Measurements from ENCODE around the gene CAMK2A.

The CAMK2A gene

DNA sequence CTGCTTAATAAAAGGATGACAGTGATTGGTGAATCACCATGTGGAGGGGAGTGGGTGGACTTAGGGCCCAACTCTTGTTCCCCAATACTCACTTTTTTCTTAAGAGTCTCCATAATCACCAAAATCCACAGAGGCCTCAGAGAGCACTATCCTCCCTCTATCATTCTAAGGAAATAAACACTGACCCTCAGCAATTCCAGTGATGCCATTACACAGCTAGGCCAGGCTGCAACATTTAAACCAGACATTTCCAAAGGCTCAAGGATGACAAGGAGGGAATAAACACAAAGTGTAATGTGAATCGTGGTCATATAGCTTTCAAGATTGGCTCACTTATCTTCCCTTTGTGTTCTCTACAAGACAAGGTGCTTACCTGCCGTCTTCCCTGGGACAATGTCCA lies 15.5 kb upstream of the CAMK2A start:
- ChIA-PET POLR2A (no interaction called here), CTCF (interaction anchor here (0.9 kb wide), 1 partner anchor 46 kb away, joined by 3 read pairs; no protein-coding TSS in a partner anchor)
- no peak for TF ChIP-seq PBX3 (CRISPR knock-in tag; IDR thresholded peaks at IDR 0.05)
- no peak for TF ChIP-seq FEZF1 (tag by site-specific recombination; IDR thresholded peaks at IDR 0.05)
- TF ChIP-seq ZNF133 (tag by site-specific recombination; IDR thresholded peaks at IDR 0.05) = no peak
- no peak for TF ChIP-seq MEIS1 (CRISPR knock-in tag; IDR thresholded peaks at IDR 0.05; ENCODE audit: borderline replicate concordance)
- TF ChIP-seq, protein P1, sequence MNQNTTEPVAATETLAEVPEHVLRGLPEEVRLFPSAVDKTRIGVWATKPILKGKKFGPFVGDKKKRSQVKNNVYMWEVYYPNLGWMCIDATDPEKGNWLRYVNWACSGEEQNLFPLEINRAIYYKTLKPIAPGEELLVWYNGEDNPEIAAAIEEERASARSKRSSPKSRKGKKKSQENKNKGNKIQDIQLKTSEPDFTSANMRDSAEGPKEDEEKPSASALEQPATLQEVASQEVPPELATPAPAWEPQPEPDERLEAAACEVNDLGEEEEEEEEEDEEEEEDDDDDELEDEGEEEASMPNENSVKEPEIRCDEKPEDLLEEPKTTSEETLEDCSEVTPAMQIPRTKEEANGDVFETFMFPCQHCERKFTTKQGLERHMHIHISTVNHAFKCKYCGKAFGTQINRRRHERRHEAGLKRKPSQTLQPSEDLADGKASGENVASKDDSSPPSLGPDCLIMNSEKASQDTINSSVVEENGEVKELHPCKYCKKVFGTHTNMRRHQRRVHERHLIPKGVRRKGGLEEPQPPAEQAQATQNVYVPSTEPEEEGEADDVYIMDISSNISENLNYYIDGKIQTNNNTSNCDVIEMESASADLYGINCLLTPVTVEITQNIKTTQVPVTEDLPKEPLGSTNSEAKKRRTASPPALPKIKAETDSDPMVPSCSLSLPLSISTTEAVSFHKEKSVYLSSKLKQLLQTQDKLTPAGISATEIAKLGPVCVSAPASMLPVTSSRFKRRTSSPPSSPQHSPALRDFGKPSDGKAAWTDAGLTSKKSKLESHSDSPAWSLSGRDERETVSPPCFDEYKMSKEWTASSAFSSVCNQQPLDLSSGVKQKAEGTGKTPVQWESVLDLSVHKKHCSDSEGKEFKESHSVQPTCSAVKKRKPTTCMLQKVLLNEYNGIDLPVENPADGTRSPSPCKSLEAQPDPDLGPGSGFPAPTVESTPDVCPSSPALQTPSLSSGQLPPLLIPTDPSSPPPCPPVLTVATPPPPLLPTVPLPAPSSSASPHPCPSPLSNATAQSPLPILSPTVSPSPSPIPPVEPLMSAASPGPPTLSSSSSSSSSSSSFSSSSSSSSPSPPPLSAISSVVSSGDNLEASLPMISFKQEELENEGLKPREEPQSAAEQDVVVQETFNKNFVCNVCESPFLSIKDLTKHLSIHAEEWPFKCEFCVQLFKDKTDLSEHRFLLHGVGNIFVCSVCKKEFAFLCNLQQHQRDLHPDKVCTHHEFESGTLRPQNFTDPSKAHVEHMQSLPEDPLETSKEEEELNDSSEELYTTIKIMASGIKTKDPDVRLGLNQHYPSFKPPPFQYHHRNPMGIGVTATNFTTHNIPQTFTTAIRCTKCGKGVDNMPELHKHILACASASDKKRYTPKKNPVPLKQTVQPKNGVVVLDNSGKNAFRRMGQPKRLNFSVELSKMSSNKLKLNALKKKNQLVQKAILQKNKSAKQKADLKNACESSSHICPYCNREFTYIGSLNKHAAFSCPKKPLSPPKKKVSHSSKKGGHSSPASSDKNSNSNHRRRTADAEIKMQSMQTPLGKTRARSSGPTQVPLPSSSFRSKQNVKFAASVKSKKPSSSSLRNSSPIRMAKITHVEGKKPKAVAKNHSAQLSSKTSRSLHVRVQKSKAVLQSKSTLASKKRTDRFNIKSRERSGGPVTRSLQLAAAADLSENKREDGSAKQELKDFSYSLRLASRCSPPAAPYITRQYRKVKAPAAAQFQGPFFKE (tag by site-specific recombination; IDR thresholded peaks at IDR 0.05; ENCODE audit: borderline replicate concordance) = no peak
- TF ChIP-seq ZNF558 (tag by site-specific recombination; IDR thresholded peaks at IDR 0.05) = no peak
- TF ChIP-seq ZNF302 (tag by site-specific recombination; IDR thresholded peaks at IDR 0.05; ENCODE audit: low read depth) = no peak
- no peak for TF ChIP-seq ZNF292 (tag by site-specific recombination; IDR thresholded peaks at IDR 0.05; ENCODE audit: borderline replicate concordance, low read depth)
- no peak for TF ChIP-seq ZNF777 (tag by site-specific recombination; IDR thresholded peaks at IDR 0.05; ENCODE audit: borderline replicate concordance)
- no peak for TF ChIP-seq HOXA7 (CRISPR knock-in tag; IDR thresholded peaks at IDR 0.05; ENCODE audit: borderline replicate concordance)
- no peak for TF ChIP-seq ZBTB21 (tag by site-specific recombination; IDR thresholded peaks at IDR 0.05)
- TF ChIP-seq ZNF248 (tag by site-specific recombination; IDR thresholded peaks at IDR 0.05) = no peak
- no peak for TF ChIP-seq ZNF2 (tag by site-specific recombination; IDR thresholded peaks at IDR 0.05)
- TF ChIP-seq ZNF677 (tag by site-specific recombination; IDR thresholded peaks at IDR 0.05) = no peak
- TF ChIP-seq ZNF341 (tag by site-specific recombination; IDR thresholded peaks at IDR 0.05; ENCODE audit: low read depth) = no peak
- no peak for TF ChIP-seq WT1 (tag by site-specific recombination; IDR thresholded peaks at IDR 0.05)
- no peak for TF ChIP-seq ZBTB7A (tag by site-specific recombination; IDR thresholded peaks at IDR 0.05; ENCODE audit: low read depth)
- TF ChIP-seq ZNF148 (tag by site-specific recombination; IDR thresholded peaks at IDR 0.05; ENCODE audit: borderline replicate concordance) = no peak
- TF ChIP-seq, protein P2, sequence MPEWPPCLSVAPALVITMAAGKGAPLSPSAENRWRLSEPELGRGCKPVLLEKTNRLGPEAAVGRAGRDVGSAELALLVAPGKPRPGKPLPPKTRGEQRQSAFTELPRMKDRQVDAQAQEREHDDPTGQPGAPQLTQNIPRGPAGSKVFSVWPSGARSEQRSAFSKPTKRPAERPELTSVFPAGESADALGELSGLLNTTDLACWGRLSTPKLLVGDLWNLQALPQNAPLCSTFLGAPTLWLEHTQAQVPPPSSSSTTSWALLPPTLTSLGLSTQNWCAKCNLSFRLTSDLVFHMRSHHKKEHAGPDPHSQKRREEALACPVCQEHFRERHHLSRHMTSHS (tag by site-specific recombination; IDR thresholded peaks at IDR 0.05) = no peak
- peaks cover 9% of the 10 kb centered on the region; the same call in 1 of the 2 replicates for H3K4me1 ChIP-seq (ENCODE audit: control insufficient read depth, insufficient read depth, low read length)
- no peaks in the 10 kb centered on the region for H3K36me3 ChIP-seq (ENCODE audit: control insufficient read depth in 2 of 2, insufficient read depth in 1 of 2, low read length in 2 of 2)
- H3K27ac ChIP-seq (ENCODE audit: extremely low read depth, low read depth, low read length) = no peak overlapping the region
- no peaks in the 10 kb centered on the region for H3K9me3 ChIP-seq (ENCODE audit: control insufficient read depth, insufficient read depth, low read depth, low read length)
- no peak overlapping the region for H3K4me3 ChIP-seq (ENCODE audit: low read depth, low read length)

Measured in HEK293 (cell line).